K562 (cell line): ENCODE measurements around the gene KIF17. TPM values are rescaled to one million over a fixed set of nuclear protein-coding genes. Genes with fewer than 3 reads are reported as not detected.

Experiments used
- ATAC-seq: fragments of 200-7000 bp; cut with Tn5 transposase; 3 replicates; pipeline ENCODE4 v1.9.1; 2020; ENCODE audit warnings: moderate library complexity
- BruUV-seq: library from RNA; stranded (reverse); fragments of 400-500 nt; replicated peaks from 2 replicates; lab custom pipeline; 2021; lab: Mats Ljungman, UMichigan
- CTCF ChIA-PET: fragments of 300-600 bp; formaldehyde crosslinking; extraction: SDS; loops from one replicate; lab custom pipeline; 2021; ENCODE audit warnings: low intra/inter-chr PET ratio; lab: Yijun Ruan, JAX
- POLR2A ChIA-PET: fragments of 300-600, 350-650 bp; sonication (Branson Sonifier 250); formaldehyde crosslinking; extraction: SDS; loops from one replicate; lab custom pipeline; 2021; ENCODE audit warnings: antibody characterized with exemption, inconsistent platforms; lab: Yijun Ruan, JAX
- DNase-seq, 4 experiments: peaks; one replicate each; pipeline versions ENCODE4 v3.0.0 to v3.0.0-alpha.2; 2011 to 2018; ENCODE audit warnings: low spot score in 3 of 4, mixed read lengths in 3 of 4; ENCODE audit errors: extremely low read depth in 1 of 4
- FAIRE-seq: peaks from 2 replicates; lab custom pipeline; 2011; peaks lifted over from hg19 to GRCh38; lab: Jason Lieb, UNC
- H2AFZ ChIP-seq: 2 replicates; pipeline ENCODE4 v1.6.0; 2011; ENCODE audit warnings: low read depth, low read length, control low read depth, inconsistent platforms
- H3K27ac ChIP-seq: fragments of 200-600 bp; 3 replicates; pipeline ENCODE4 v1.8.0; 2011; ENCODE audit warnings: low read depth, mild to moderate bottlenecking, control low read depth, inconsistent platforms, low read length, moderate library complexity, mixed read lengths; ENCODE audit errors: extremely low read depth
- H3K27me3 ChIP-seq, 2 experiments: fragments of 300-600 bp in 1 of 2; 2 replicates in 1 of 2; 3 replicates in 1 of 2; pipeline versions ENCODE4 v1.6.0 to v1.8.0; 2011; ENCODE audit warnings: inconsistent platforms in 2 of 2, low read length in 2 of 2, mild to moderate bottlenecking in 1 of 2, mixed read lengths in 1 of 2, moderate library complexity in 1 of 2; ENCODE audit not compliant: control insufficient read depth in 2 of 2, insufficient read depth in 2 of 2
- H3K36me3 ChIP-seq: fragments of 300-600 bp; 3 replicates; pipeline ENCODE4 v1.8.0; 2011; ENCODE audit warnings: mild to moderate bottlenecking, low read length, inconsistent platforms; ENCODE audit not compliant: control insufficient read depth, insufficient read depth
- H3K4me1 ChIP-seq, 2 experiments: fragments of 200-600 bp in 1 of 2; replicated peaks in 1 of 2; 2 replicates in 1 of 2; 3 replicates in 1 of 2; pipeline versions ENCODE4 v1.5.1 to v1.8.0; 2011; ENCODE audit warnings: inconsistent platforms in 2 of 2, low read length in 2 of 2, mild to moderate bottlenecking in 1 of 2, mixed read lengths in 1 of 2, moderate library complexity in 1 of 2; ENCODE audit not compliant: control insufficient read depth in 2 of 2, insufficient read depth in 2 of 2
- H3K4me2 ChIP-seq: 2 replicates; pipeline ENCODE4 v1.6.1; 2011; ENCODE audit warnings: low read length, control low read depth, inconsistent platforms, mixed read lengths; ENCODE audit not compliant: insufficient read depth
- H3K4me3 ChIP-seq: fragments of 200-600 bp; sonication (generic), shearing (Covaris generic); 2 replicates; pipeline ENCODE4 v1.5.1; 2016; ENCODE audit warnings: control low read depth, inconsistent platforms
- H3K79me2 ChIP-seq: fragments of 200-600 bp; 3 replicates; pipeline ENCODE4 v1.8.0; 2011; ENCODE audit warnings: low read length, inconsistent platforms; ENCODE audit not compliant: control insufficient read depth, insufficient read depth
- H3K9ac ChIP-seq, 2 experiments: 2 replicates each; pipeline versions ENCODE4 v1.6.0 to v1.6.1; 2011; ENCODE audit warnings: low read depth in 2 of 2, low read length in 2 of 2, control low read depth in 1 of 2, inconsistent platforms in 1 of 2, mild to moderate bottlenecking in 1 of 2, mixed read lengths in 1 of 2; ENCODE audit not compliant: insufficient read depth in 1 of 2
- H3K9me1 ChIP-seq: one replicate; pipeline ENCODE4 v1.6.0; 2011; ENCODE audit warnings: inconsistent platforms, mild to moderate bottlenecking, low read length, moderate library complexity; ENCODE audit not compliant: control insufficient read depth, insufficient read depth
- H3K9me3 ChIP-seq: replicated peaks from 2 replicates; pipeline ENCODE4 v1.5.1; 2011; ENCODE audit warnings: low read depth, low read length, inconsistent platforms; ENCODE audit not compliant: control insufficient read depth, insufficient read depth
- H4K20me1 ChIP-seq: replicated peaks from 2 replicates; pipeline ENCODE4 v1.6.1; 2011; ENCODE audit warnings: low read length, inconsistent platforms, mixed read lengths; ENCODE audit not compliant: control insufficient read depth, insufficient read depth
- BCOR ChIP-seq: fragments of 450-650 bp; IDR thresholded peaks from 2 replicates; pipeline ENCODE4 v1.6.1; 2016
- CBX2 ChIP-seq: fragments of 200-600 bp; sonication (generic); IDR thresholded peaks from one replicate; pipeline ENCODE4 v1.6.1; 2012; ENCODE audit warnings: mild to moderate bottlenecking, low read length, inconsistent platforms; ENCODE audit not compliant: insufficient read depth, poor library complexity, severe bottlenecking
- CBX3 ChIP-seq, 2 experiments: IDR thresholded peaks; 1 replicate in 1 of 2; 2 replicates in 1 of 2; pipeline ENCODE4 v1.6.1; 2012; ENCODE audit warnings: inconsistent platforms in 2 of 2, low read length in 2 of 2, borderline replicate concordance in 1 of 2, control low read depth in 1 of 2
- MYBL2 ChIP-seq, 2 experiments: fragments of 450-650 bp in 1 of 2; sonication (generic) in 1 of 2; formaldehyde crosslinking in 1 of 2; IDR thresholded peaks; 2 replicates each; pipeline versions ENCODE4 v1.6.1 to v1.8.1; 2017 to 2022; ENCODE audit warnings: borderline replicate concordance in 1 of 2, inconsistent platforms in 1 of 2, low read depth in 1 of 2, mild to moderate bottlenecking in 1 of 2, missing genetic modification reagents in 1 of 2, moderate library complexity in 1 of 2
- NRF1 ChIP-seq, 2 experiments: fragments of 450-650 bp; IDR thresholded peaks in 1 of 2; conservative IDR thresholded peaks in 1 of 2; 2 replicates each; pipeline ENCODE4 v1.6.1; 2014; ENCODE audit warnings: mild to moderate bottlenecking in 2 of 2
- RAD21 ChIP-seq, 2 experiments: fragments of 250-450 bp in 1 of 2; fragments of 450-650 bp in 1 of 2; sonication (Bioruptor Pico) in 1 of 2; formaldehyde crosslinking in 1 of 2; IDR thresholded peaks in 1 of 2; conservative IDR thresholded peaks in 1 of 2; 2 replicates each; pipeline versions ENCODE4 v1.4.0 to v1.8.0; 2020 to 2022; ENCODE audit warnings: mild to moderate bottlenecking in 2 of 2, moderate library complexity in 1 of 2
- RBM25 ChIP-seq: fragments of 200-400 bp; formaldehyde crosslinking; IDR thresholded peaks from 2 replicates; pipeline ENCODE4 v1.6.1; 2018; ENCODE audit warnings: low read length, low read depth, moderate library complexity; ENCODE audit not compliant: severe bottlenecking
- SP1 ChIP-seq: sonication (generic); formaldehyde crosslinking; IDR thresholded peaks from 2 replicates; pipeline ENCODE4 v1.8.1; 2022; ENCODE audit warnings: mild to moderate bottlenecking, missing genetic modification reagents
- TEAD2 ChIP-seq: fragments of 450-650 bp; IDR thresholded peaks from 2 replicates; pipeline ENCODE4 v1.6.1; 2016; ENCODE audit warnings: missing genetic modification characterization, control low read depth, missing compliant biosample characterization
- TFAP4 ChIP-seq: sonication (generic); formaldehyde crosslinking; IDR thresholded peaks from 2 replicates; pipeline ENCODE4 v1.8.0; 2022; ENCODE audit warnings: missing genetic modification reagents, mild to moderate bottlenecking, moderate library complexity, borderline replicate concordance
- TRIM24 ChIP-seq, 2 experiments: fragments of 450-650 bp; IDR thresholded peaks; 2 replicates each; pipeline ENCODE4 v1.6.1; 2016
- TRIM28 ChIP-seq: fragments of 450-650 bp; IDR thresholded peaks from 2 replicates; pipeline ENCODE4 v1.6.1; 2017
- ZBED1 ChIP-seq: IDR thresholded peaks from 2 replicates; pipeline ENCODE4 v1.6.1; 2014
- ZFP36 ChIP-seq: fragments of 150-350 bp; IDR thresholded peaks from 2 replicates; pipeline ENCODE4 v1.6.1; 2018; ENCODE audit warnings: low read length, low read depth; ENCODE audit not compliant: partially characterized antibody
- ZKSCAN1 ChIP-seq: fragments of 150-350 bp; IDR thresholded peaks from 2 replicates; pipeline ENCODE4 v1.6.1; 2016; ENCODE audit warnings: low read depth, low read length
- WGBS: fragments of 100-300 bp; shearing (Covaris generic); methylation state at CpG from one replicate; pipeline ENCODE4 v1.1.6; 2016; ENCODE audit warnings: low coverage, mixed read lengths; ENCODE audit not compliant: insufficient coverage; ENCODE audit errors: missing lambda C conversion rate; 5-methylcytosine and 5-hydroxymethylcytosine counted together
- in situ Hi-C: fragments of 300-500 bp; cut with MboI; formaldehyde crosslinking; loops from 4 replicates; pipeline ENCODE4 v1.15.0; 2018; ENCODE audit warnings: inconsistent platforms, mixed read lengths
- intact Hi-C: fragments of 100-400 bp; cut with micrococcal nuclease; formaldehyde crosslinking; loops from 2 replicates; pipeline ENCODE4 v1.14.2; 2022
- polyA plus RNA-seq, 8 experiments: library from polyadenylated mRNA; depleted of rRNA in 4 of 8; stranded (reverse) in 5 of 8; unstranded in 3 of 8; fragments of >200 nt; fragmentation: Nextera tagmentation in 2 of 8; fragmentation: Illumina TruSeq in 1 of 8; extraction: Ambion mirVana in 2 of 8; extraction: Trizol in 1 of 8; gene quantifications; 2 replicates each; pipeline versions ENCODE4 v1.2.1 to v1.2.3, GENCODE V29; 2011 to 2014; ENCODE audit warnings: inconsistent platforms in 1 of 8, missing spikeins in 1 of 8
- total RNA-seq, 7 experiments: library from RNA; depleted of rRNA in 6 of 7; stranded (reverse); fragments of >200 nt in 6 of 7; fragmentation: Illumina TruSeq in 2 of 7; extraction: Trizol in 2 of 7; gene quantifications; 2 replicates each; pipeline versions ENCODE4 v1.2.1 to v1.2.3, GENCODE V29; 2011 to 2021; ENCODE audit warnings: low replicate concordance in 1 of 7
- TF ChIP-seq, protein P1 (sequence below), 3 experiments: IDR thresholded peaks in 2 of 3; conservative IDR thresholded peaks in 1 of 3; 2 replicates each; pipeline ENCODE4 v1.5.1; 2011 to 2012; ENCODE audit warnings: low read length in 3 of 3, mild to moderate bottlenecking in 3 of 3, control low read depth in 2 of 3, improper control_type of control experiment in 1 of 3, inconsistent platforms in 1 of 3, low read depth in 1 of 3, mixed read lengths in 1 of 3, moderate library complexity in 1 of 3; ENCODE audit not compliant: insufficient read depth in 2 of 3

The KIF17 gene
- total and polyA plus RNA-seq, 9 of the 15 experiments (the other 6 are each of a cell fraction or from before 2014, with no cell fraction given) = 0.04 to 0.47 (median 0.18) TPM; not detected in 5

GRCh38 chr1:20728371-20729154 is 10.8 kb upstream of the KIF17 start (continued):
- no peak for TF ChIP-seq MYBL2 (IDR thresholded peaks at IDR 0.05; ENCODE audit: low read depth)
- no peak for TF ChIP-seq MYBL2 (CRISPR knock-in tag; IDR thresholded peaks at IDR 0.05; ENCODE audit: borderline replicate concordance)
- TF ChIP-seq TEAD2 (tag) = no peak
- peak; percentile 46 for TF ChIP-seq ZFP36
- 0 out of 2 replicates have a peak, but pooled peaks have one; percentile 18 for TF ChIP-seq BCOR
- TF ChIP-seq CBX2 = no peak
- no peak for TF ChIP-seq SP1 (CRISPR knock-in tag)

- WGBS = 39% methylated on average over 13 of the region's 13 CpGs
- intact Hi-C loops = no loop called here
- DNase-seq = peak in 3 of 4 experiments; percentile 48 to 55 (median 48)
- no peaks in the 10 kb centered on the region for H3K79me2 ChIP-seq
- no peak for FAIRE-seq
- peaks cover 2 to 62% of the 10 kb centered on the region in 2 experiments for H3K4me1 ChIP-seq
- in situ Hi-C loops = no loop called here
- H4K20me1 ChIP-seq = peaks cover 6% of the 10 kb centered on the region; the same call in 1 of the 2 replicates
- peaks cover 4% of the 10 kb centered on the region for H3K9me1 ChIP-seq
- ChIA-PET POLR2A (interaction anchor here (0.6 to 2.1 kb wide), 4 partner anchors 9 to 114 kb away, joined by 3 to 9 read pairs (median 4); partner anchors contain the start of gene KIF17), CTCF (no interaction called here)
- ATAC-seq = peak; percentile 67
- no peaks in the 10 kb centered on the region for H3K36me3 ChIP-seq
- peaks cover 0 to 59% of the 10 kb centered on the region in 2 experiments; a peak in 4 of 5 replicates for H3K27me3 ChIP-seq
- H2AFZ ChIP-seq = no peak overlapping the region
- BruUV-seq = no TSS peak
- H3K4me3 ChIP-seq = no peak overlapping the region
- no peak overlapping the region for H3K27ac ChIP-seq
- no peaks in the 10 kb centered on the region; the same call in 1 of the 2 replicates for H3K9me3 ChIP-seq
- H3K9ac ChIP-seq = no peak overlapping the region; a peak in 1 of 4 replicates
- H3K4me2 ChIP-seq = no peak overlapping the region
- peak in 1 of 2 experiments; percentile 31; a peak in 2 of 4 replicates for TF ChIP-seq RAD21 (CRISPR knock-in tag; conservative IDR thresholded peaks at IDR 0.05 in 1 of 2, IDR thresholded peaks at IDR 0.05 in 1 of 2)
- peak; percentile 81 for TF ChIP-seq TRIM28
- TF ChIP-seq NRF1 (conservative IDR thresholded peaks at IDR 0.05 in 1 of 2, IDR thresholded peaks at IDR 0.05 in 1 of 2) = peak; percentile 59 to 69
- TF ChIP-seq CBX3 (IDR thresholded peaks at IDR 0.05; ENCODE audit: borderline replicate concordance in 1 of 2, low read length in 2 of 2) = peak in 1 of 2 experiments; percentile 33; a peak in 1 of 3 replicates
- TF ChIP-seq, protein P1, sequence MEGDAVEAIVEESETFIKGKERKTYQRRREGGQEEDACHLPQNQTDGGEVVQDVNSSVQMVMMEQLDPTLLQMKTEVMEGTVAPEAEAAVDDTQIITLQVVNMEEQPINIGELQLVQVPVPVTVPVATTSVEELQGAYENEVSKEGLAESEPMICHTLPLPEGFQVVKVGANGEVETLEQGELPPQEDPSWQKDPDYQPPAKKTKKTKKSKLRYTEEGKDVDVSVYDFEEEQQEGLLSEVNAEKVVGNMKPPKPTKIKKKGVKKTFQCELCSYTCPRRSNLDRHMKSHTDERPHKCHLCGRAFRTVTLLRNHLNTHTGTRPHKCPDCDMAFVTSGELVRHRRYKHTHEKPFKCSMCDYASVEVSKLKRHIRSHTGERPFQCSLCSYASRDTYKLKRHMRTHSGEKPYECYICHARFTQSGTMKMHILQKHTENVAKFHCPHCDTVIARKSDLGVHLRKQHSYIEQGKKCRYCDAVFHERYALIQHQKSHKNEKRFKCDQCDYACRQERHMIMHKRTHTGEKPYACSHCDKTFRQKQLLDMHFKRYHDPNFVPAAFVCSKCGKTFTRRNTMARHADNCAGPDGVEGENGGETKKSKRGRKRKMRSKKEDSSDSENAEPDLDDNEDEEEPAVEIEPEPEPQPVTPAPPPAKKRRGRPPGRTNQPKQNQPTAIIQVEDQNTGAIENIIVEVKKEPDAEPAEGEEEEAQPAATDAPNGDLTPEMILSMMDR (IDR thresholded peaks at IDR 0.05 in 2 of 3, conservative IDR thresholded peaks at IDR 0.05 in 1 of 3; ENCODE audit: insufficient read depth in 2 of 3, low read depth in 1 of 3, low read length in 3 of 3) = peak; percentile 44 to 51 (median 49)
- no peak for TF ChIP-seq ZBED1
- TF ChIP-seq RBM25 = no peak
- TF ChIP-seq TRIM24 (IDR thresholded peaks at IDR 0.05) = peak; percentile 44 to 71
- peak; percentile 47; the same call in 1 of the 2 replicates for TF ChIP-seq TFAP4 (CRISPR knock-in tag)
- no peak for TF ChIP-seq ZKSCAN1
Observed at GRCh38 chr1:20727746-20728316, 10.0 kb upstream of the KIF17 start.
